Head of caudate nucleus (tissue), 42 donors: ENCODE data around the gene NOXA1.

ENCODE experiments used
- DNase-seq, 42 donors: peaks; one replicate each; pipeline versions ENCODE4 v3.0.0 to v3.0.0-alpha.2; 2020 to 2021; ENCODE audit warnings: mixed read lengths in 7 of 42
- intact Hi-C: fragments of 100-400 bp; cut with DNase I; formaldehyde crosslinking; loops from one replicate; pipeline ENCODE4 v1.15.0; 2022

The NOXA1 gene

GRCh38 chr9:137433916-137434431 lies 10.8 kb downstream of the NOXA1 start:
- intact Hi-C loops, result no loop called here
- DNase-seq, result no peak

- no peak for DNase-seq
- intact Hi-C loops, result no loop called here
Observed at GRCh38 chr9:137434498-137435380, 11.5 kb downstream of the NOXA1 start.

- intact Hi-C loops, result no loop called here
- DNase-seq, result peak in 1 of 42 donors; percentile 3
Observed at GRCh38 chr9:137435381-137435891, 12.2 kb downstream of the NOXA1 start.

- intact Hi-C loops, result no loop called here
- DNase-seq, result peak in 1 of 42 donors; percentile 3
Observed at GRCh38 chr9:137435980-137436760, 13.0 kb downstream of the NOXA1 start.

- intact Hi-C loops, result no loop called here
- DNase-seq, result no peak
Observed at GRCh38 chr9:137436761-137437600, 13.8 kb downstream of the NOXA1 start.

GRCh38 chr9:137437691-137438590 lies 14.7 kb downstream of the NOXA1 start:
- DNase-seq, result peak in 1 of 42 donors; percentile 5
- intact Hi-C loops, result no loop called here

- DNase-seq, result peak in 1 of 42 donors; percentile 4
Observed at GRCh38 chr9:137438591-137439157, 15.5 kb downstream of the NOXA1 start.

GRCh38 chr9:137439158-137439714 lies 16.0 kb downstream of the NOXA1 start:
- no peak for DNase-seq
- intact Hi-C loops, result no loop called here

More at GRCh38 chr9:137438591-137439157, 15.5 kb downstream of the NOXA1 start:
- intact Hi-C loops, result no loop called here

GRCh38 chr9:137441289-137441934 lies 18.2 kb downstream of the NOXA1 start, which contains the start of gene ENTPD8:
Gene ENTPD8, minus strand, starts transcription at chr9:137441357. Its CDS starts 3,072 bp downstream, at chr9:137438285.
- no peak for DNase-seq
- intact Hi-C loops, result no loop called here

- no peak for DNase-seq
- intact Hi-C loops, result no loop called here
Observed at GRCh38 chr9:137441935-137442321, 18.7 kb downstream of the NOXA1 start.

- DNase-seq, result no peak
- intact Hi-C loops, result no loop called here
Observed at GRCh38 chr9:137444106-137444790, 21.1 kb downstream of the NOXA1 start.

GRCh38 chr9:137445275-137445807 lies 22.1 kb downstream of the NOXA1 start:
- DNase-seq, result peak; percentile 61 to 91 (median 83)
- intact Hi-C loops, result no loop called here

- no peak for DNase-seq
- intact Hi-C loops, result no loop called here
Observed at GRCh38 chr9:137445930-137446431, 22.8 kb downstream of the NOXA1 start.

GRCh38 chr9:137446851-137447471 lies 23.8 kb downstream of the NOXA1 start:
- peak in 4 of 42 donors; percentile 19 to 60 (median 35) for DNase-seq
- intact Hi-C loops, result no loop called here
